CD4-positive, alpha-beta T cell treated with Interleukin-4 for 1 hour (primary cell): ENCODE measurements around the gene TTLL8.
"Not testable (repeated sequence)": the region's sequence is repeated elsewhere in the genome, so short reads cannot be mapped to it uniquely, and the experiment has no call there.

Source experiments
- DNase-seq, 2 donors: peaks; one replicate each; pipeline ENCODE4 v3.0.0-alpha.2; 2020 to 2022

The TTLL8 gene

DNA sequence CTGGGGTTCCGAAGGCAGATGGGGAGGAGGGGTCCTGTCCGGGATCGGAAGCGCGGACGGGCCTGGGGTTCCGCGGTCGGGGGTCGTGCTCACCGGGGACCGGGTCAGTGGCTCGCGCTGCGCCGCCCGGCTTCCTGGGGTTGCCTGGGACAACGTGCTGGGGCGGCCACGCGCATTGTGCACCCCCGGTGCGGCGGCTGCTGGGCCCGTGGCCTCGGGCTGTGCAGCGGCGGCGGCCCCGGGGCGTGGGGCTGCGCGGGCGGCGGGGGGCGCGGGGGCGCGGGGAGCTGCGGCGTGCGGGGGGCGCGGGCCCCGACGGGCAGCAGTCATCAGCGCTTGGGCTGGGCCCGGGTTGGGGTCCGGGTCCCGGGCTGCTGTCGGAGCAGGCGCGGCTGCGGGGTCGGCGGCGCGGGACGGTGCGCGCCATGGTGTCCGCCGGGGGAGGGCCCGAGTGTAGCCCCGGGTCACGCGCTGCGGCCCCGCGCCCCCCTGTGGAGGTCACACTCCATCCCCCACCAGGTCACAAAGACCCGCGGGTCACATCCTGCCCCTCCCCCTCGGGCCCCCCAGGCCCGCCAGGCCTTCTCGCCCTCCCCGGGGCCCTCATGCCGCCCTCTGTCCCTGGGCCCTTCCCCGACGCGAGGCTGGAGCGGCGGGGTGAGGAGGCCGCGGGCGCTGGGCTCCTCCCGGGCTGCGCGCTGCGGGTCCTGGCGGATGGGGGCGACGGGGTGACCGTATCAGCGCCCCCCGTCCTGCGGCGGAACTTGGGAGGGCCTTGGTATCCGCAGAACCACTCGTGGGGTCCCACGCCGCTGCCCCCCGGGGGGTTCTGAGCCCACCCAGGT lies at the start of gene TTLL8:
Gene TTLL8 (minus strand): TSS at position 238 of the 845 bp plus-strand sequence.
- DNase-seq = no peak

DNA sequence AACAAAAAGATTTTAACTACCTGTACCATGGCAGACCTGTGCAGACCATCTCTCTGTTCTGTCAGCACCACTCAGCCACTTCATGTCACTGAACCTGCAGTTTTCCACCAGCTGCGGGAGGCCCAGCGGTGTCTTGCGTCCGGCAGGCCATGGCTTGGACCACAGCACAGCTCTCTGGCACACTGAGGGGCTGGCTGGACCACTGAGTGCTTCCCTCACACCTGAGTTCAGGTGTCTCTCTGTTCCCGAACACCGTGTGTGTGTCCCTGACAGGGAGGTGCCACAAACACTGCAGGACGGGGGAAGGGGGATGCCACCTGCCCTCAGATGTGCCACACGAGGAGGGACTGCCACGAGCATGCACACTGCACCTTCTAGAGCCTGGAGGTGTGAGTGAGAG lies 49.4 kb upstream of the TTLL8 start:
- DNase-seq = no peak

DNA sequence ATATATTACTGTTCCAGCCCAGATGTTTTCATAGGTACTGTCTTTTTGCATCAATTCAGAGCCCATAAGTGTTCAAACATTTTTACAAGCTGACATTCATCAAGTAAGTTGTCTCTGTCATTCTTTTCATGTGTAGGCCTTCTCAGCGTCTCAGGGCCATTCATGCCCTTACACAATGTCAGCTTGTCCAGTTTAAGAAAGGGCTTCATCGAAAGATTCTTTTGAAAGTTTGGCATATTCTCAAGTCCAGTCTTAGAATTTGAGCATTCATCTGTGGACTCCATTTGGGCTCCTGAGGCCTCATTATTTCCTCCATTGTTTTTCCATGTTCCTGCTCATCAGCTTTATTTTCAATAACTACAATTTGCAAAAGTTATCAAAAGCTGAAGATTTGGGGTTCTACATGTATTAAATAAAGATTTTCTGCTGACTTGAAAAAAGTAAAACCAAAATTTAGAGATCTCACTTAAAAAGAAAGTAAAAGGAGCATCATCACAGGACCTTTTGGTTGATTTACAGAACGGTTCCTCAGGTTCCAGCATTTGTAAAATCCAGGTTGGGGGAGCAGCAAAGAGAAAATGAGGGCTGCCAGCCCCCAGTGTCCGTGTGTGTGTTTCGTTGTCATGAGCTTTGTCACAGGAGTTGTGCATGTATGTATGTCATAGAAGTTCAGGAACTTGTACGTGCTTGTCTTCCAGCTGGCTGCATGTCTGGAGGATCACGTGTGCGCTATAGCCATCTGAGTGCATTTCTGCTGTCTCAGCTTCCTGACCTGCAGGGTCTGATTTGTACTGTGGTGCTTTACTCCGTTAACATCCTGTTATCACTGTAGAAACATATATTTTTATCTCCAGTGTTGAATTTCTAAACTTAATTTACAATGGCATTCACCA lies 47.4 kb upstream of the TTLL8 start:
- peak in 1 of 2 donors; percentile 15 for DNase-seq

DNA sequence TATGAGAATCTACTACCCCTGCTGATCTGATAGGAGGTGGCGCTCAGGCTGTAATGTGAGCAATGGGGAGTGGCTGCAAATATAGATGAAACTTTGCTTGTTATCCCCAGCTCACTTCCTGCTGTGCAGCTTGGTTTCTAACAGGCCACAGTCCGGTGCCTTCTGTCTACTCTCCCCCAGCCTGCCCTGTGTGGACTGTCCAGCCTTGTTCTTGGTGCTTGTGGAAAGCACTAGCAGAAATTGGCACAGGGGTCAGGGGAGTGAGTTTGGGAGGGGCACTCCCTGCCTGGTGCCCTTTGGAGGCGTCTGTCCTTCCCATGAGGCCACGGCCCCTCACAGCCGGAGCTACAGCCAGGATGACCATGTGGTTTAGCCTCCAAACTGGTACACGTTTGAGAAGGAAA lies 46.0 kb upstream of the TTLL8 start:
- DNase-seq = no peak

DNA sequence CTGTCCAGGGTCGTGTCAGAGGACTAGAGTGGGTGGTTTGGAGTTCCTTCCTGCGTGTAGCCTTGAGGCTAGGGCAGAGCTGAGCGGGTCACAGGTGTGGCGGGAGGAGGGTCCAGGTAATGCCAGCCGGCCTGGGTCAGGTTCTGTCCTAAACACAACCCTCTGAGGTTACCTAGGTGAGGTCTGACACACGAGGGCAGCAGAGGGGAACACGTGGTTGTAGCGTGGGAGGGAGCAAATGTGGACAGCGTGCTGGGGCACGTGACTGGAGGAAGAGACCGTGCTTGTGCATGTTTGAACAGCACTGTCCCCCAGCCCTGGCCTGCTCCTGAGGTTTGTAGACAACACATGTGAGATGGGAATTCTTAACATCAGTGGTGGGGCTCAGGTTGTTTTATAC lies 44.8 kb upstream of the TTLL8 start:
- no peak for DNase-seq

DNA sequence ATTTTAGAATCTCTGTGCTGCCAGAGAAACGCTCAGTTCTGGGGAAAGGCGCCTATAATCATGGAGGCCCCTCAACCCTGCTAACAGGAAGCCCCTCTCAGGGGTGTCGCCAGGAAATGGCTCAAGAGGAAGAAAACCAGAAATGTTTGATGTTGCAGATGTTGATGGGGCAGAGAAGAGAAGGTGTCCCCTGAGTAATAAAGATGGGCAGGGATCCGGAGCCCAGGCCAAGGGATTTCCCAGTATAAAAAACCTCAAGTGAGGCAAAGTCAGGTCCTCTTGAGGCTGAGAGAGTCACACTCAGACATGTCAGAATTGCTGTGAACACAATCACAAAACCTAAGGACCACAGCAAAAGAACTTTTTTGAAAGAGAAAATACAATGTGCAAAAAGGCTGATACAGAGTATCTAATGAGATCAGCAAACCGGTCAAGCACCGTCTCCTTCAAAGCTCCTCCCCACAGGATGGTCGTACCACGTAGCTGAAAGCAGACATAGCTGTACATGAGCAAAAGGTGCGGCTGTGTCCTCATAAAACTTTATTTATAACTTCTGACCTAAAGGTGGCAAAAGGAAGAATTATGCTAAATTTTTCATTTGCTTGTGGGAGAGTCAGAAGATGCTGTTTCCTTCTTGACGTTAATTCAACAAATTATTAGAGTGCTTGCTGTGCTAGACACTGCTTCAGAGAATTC lies 43.9 kb upstream of the TTLL8 start:
- DNase-seq = no peak

DNA sequence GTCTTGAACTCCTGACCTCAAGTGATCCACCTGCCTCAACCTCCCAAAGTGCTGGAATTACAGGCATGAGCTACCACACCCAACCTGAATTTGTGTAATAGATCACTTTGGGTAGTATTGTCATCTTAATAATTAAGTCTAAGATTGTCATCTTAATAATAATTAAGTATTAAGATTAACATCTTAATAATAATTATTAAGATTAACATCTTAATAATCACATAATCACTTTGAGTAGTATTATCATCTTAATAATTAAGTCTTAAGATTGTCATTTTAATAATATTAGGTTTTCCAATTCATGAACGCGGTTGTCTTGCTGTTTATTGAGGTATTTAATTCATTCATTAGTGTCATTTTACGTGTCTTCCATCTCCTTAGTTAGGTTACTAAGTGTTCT lies 40.0 kb upstream of the TTLL8 start:
- no peak for DNase-seq

DNA sequence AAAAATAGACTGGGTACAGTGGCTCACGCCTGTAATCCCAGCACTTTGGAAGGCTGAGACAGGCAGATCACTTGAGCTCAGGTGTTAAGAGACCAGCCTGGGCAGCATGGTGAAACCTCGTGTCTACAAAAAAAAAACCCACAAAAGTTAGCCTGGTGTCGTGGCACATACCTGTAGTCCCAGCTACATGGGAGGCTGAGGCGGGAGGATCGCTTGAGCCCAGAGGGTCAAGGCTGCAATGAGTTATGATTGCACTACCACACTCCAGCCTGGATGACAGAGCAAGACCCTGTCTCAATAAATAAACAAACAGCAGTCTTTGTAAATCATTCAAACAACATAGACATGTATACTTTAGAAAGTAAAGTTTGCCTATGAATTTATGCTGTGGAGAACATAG lies 34.2 kb upstream of the TTLL8 start:
- DNase-seq = no peak

DNA sequence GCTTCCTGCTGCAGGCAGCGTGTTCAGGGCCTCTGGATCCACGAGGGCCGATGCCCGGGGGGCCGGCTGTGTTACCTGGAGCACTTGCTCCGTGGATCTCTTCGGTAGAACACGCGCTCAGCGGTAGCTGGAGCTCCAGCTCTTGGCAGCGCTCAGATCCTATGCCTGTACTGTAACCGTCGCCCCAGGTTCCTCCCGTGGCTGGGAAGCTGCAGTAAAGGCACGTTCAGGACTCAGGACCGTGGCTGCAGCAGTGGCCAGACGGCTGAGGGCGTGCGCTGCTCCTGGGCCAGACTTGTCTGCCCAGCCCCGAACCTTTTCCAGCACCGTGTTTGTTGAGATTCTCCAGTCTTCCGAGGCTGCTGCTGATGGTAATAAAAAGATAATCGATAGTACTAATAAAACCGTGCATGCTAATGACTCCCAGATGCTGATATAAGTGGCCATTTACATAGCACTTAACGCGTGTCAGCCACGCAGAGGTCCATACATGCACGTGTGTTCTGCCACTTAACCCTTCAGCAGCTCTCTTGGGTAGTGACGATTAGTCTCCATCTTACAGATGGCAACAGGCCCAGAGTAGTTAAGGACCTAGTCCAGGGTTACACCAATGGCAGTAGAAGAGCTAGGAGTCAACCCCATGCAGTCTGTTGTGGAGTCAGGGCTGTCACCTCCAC lies 33.1 kb upstream of the TTLL8 start:
- no peak for DNase-seq

DNA sequence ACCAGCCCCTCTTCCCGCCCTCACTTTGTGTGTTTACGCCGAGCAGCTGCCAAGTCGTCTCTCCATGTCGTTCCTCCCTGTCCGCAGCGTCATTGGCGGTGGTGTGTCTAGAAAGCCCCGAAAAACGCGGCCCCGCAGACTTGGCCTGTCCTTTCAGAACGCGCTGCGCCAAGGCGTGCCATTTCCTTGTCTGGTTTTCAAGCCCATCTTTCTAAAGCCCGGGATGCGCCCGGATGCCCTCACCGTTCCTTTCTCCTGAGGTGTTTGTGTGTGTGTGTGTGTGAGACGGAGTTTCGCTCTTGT lies 32.3 kb upstream of the TTLL8 start:
- no peak for DNase-seq

DNA sequence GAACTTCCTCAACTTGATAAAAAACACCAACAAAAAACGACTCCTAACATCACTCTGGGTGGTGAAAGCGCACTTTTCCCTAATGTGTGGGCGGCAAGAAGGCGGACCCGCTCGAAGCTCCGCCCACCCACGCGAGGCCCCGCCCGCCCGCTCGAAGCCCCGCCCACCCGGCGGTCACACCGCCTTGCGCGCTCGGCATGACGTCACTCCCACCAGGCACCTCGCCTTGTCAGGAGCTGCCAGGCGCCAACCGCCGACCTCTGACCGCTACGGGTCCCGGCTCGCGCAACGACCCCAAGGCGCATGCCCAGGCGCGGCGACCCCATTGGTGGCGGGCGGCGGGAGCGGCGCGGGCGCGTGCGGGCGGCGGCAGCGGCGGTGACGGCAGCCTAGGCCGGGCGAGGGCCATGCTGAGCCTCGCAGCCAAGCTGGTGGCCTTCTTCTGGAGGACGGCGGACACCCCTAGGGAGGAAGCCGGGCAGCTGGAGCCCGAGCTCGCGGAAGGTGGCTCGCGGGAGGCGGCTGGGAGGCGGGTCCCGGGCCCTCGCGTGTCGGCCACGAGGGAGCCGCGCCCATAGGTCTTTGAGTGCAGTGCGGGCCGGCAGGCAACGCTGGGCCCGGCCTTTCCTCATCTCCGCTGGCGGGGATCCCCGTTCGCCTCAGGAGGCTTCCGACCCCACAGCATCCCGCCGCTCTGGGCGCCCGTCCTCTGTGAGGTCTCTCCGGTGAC lies 31.7 kb upstream of the TTLL8 start, which contains the start of gene MOV10L1:
Gene MOV10L1 (plus strand): TSS at position 325 of the 730 bp plus-strand sequence. CDS start 83 bp downstream, at position 408.
- DNase-seq = peak; percentile 37 to 73

DNA sequence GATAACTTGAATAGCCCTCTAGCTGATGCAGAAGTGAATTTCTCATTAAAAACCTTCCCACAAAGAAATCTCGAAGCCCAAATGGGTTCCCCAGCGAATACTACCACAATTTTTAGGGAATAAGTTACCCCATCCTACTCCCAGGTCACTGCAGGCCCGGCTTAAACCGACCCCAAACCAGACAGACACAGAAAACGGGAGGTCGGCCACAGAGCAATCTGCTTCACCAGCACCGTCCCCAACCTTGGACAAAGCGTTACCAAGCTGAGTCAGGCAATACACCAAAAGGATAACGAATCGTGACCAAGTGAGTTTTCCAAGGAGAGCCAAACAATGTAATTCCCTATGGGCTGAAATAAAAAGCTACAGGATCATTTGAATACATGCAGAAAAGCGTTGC lies 31.1 kb upstream of the TTLL8 start:
- no peak for DNase-seq

DNA sequence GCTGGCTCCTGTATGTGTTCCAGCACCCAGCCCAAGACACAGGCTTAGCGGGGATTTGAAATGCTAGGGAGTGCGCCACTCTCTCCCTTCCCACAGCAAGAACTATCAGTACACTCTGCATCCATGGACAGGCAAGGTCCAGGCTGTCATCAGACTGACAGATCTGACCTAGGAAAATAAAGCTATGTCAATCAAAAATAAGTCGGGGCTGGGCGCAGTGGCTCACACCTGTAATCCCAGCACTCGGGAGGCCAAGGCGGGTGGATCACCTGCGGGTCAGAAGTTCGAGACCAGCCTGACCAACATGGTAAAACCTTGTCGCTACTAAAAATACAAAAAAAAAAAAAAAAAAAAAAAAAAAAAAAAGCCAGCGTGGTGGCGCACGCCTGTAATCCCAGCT lies 30.0 kb upstream of the TTLL8 start:
- no peak for DNase-seq

DNA sequence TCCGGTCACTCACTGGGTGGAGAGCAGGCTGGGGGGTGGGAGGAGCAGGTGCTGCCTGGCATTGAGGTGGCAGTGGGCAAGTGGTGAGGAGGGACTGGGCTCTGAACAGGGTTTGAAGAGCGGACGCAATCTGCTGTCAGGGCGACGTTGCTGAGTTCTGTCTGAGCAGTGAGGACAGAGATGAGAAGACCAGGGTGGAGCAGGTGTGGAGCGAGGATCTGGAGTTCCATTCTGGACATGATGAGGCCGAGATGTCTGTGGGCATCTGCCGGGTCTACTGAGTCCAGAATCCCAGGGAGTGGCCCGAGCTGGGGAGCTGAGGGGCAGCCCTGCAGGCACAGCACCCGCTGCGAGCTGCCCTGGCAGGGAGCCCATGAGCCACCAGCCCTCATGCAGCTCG lies 29.5 kb upstream of the TTLL8 start:
- DNase-seq = no peak

DNA sequence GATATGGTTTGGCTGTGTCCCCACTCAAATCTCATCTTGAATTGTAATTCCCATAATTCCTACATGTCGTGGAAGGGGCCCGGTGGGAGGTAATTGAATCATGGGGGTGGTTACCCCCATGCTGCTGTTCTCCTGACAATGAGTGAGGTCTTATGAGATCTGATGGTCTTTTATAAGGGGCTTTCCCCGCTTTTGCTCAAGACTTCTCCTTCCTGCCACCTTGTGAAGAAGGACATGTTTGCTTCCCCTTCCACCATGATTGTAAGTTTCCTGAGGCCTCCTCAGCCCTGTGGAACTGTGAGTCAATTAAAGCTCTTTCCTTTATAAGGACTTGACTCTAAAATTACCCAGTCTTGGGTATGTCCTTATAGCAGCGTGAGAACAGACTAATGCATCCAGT lies 28.9 kb upstream of the TTLL8 start:
- DNase-seq = not testable (repeated sequence)

DNA sequence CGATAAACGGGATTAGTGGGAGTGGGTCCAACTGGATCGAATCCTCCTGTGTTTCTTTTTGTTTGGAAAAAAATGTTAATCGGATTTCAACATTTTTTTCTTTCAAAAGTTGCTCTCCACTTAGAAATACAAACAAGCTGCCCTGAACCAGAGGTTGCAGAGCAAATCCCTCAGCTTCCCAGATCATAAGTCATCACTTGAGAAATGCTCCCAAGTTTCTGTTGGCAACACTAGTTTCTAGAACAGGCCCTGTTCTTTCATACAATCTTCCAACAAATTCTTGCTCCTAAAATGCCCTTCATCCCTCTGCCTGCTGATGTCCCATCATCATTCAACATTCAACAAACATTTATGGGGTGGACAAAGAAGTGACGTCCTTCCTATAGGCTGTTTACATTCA lies 28.4 kb upstream of the TTLL8 start:
- DNase-seq = no peak

DNA sequence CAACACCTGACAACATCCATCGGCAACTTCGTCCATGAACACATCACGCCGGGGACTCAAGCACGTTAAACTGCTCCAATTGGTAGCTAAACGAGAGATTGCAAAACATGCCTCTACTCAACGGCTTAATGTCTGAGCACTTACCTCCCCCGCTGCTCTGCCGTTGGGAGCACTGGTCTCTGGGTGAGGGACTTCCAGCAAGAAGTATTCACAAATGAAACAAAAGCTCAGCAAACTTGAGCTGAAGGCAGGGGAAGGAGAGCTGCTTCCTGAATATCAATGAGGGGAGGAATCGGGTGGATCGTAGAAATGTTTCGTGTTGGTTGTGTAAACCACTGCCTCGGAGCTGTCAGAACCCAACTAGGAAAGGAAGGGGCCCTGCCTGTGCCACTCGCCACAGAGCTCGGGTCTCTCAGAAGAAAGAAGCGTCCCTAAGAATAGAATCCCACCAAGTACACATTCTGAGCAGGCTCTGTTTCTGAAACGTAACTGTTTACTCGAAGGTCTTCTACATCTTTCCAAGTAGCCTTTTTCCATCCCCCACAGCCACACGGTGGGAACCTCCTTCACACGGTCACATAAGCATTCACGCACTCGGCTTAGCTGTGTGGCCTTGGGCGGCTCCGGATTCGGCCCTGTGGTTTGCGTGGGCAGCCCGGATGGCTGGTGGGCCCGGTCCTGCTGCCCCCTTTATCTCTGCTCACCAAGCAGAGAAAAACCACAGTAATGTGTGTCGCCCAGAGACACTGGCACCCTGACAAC lies 27.3 kb upstream of the TTLL8 start, which contains the start of gene MLC1:
Gene MLC1 (minus strand): TSS at position 216 of the 762 bp plus-strand sequence. CDS start 524 bp downstream, outside the sequence.
- peak; percentile 9 to 22 for DNase-seq

DNA sequence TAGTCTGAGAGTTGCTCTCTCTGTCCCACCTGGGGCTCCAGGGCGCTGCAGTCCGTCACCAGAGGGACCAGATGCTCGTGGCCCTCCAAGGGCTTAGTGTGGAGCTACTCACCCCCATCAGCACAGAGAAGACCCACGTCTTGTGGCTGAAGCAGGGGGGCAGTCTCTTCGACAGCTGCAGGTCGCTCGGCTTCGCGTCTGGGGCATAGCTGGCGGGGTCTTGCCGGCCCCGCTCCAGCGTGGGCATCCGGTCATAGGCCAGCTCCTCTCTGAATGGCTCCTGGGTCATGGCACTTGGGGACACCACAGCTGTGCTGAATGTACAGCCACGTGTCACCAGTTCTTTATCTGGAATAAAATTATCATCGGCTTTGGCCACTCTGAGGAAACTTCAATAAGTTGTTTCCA lies 26.5 kb upstream of the TTLL8 start:
- no peak for DNase-seq

DNA sequence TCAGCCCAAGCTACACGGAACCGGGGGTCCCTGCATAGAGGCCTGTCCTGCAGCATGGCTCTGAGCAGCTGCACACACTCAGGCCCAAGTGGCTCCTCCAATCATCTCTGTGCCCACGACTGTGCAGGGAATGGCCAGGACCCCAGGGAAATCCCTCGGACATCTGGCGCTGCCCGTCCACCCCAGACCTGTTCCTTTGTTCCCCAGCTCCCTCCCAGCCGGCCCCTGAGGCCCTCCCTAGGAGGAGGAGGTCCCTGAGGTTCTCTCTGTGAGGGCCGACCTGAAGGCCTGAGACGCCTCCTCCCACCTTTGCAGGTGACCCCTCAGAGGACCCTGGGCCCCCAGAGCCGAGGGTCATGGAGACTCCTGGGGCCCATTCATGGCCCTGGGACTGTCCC lies 26.0 kb upstream of the TTLL8 start:
- DNase-seq = no peak

DNA sequence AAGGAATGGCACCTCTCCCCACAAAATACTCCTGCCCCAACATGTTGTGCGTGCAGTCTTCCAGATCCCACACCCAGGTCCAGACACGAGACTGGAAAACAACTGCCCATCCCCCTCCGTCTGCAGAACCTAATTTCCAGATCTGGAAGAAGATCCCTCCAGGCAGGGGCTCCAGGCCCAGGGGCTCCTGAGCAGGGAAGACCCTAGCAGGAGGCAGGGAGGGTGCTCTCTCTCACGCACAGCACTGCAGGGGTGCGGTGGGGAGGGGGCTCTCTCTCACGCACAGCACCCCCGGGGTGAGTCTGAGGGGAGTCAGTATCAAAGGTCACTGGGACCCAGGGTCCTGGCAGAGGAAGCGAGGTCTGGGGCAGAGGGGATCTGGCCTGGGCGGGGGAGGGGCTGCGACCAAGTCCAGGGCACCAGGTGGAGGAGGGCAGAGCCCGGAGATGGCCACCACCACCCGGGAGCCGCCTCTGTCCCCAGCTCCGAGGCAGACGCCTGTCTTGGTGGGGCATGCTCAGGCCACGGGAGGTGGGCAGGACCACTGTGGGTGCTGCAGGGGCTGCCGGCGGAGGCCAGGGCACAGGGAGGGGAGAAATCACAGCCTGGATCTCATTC lies 25.5 kb upstream of the TTLL8 start:
- DNase-seq = no peak
